ENCODE data around the gene GCN1.

GCN1 gene

DNA sequence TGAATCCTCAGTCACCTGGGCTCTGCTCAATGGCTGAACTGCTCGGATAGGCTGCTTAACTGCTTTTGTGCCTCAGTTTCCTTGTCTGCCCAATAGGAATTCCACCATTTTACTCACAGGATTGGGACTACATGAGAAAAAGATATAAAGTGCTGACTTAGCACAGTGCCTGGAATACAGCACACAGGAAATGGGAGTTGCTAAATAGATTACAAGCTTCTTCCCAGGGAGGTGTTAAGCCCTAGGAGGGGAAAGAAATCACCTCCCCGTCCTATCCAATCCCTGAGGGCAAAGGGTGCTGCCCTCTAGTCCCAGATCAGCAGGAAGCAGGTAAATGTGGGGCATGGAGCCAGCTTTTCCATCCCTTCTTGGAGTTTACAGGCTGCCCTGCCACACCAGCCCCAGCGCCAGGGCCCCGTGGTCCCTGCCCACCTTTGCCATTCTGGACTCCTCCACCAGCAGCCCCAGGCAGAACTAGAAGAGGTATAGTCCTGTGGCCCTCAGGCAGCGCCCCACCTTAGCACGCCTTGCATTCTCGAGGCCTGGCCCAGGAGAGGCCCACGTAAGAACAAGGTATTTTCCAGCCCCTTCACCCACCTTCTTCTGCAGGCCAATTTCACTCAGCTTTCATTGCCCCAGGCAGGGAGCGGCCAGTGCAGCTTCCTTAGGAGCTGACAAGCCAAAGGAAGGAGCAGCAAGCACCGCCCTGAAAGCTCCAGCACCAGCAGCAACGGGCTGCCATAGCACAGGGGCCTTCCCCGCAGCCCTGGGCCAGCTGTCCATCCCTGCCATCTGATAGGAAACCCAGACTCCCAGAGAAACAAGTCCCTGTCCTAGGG is 35.2 kb upstream of the GCN1 start:
- DNase-seq: no peak

DNA sequence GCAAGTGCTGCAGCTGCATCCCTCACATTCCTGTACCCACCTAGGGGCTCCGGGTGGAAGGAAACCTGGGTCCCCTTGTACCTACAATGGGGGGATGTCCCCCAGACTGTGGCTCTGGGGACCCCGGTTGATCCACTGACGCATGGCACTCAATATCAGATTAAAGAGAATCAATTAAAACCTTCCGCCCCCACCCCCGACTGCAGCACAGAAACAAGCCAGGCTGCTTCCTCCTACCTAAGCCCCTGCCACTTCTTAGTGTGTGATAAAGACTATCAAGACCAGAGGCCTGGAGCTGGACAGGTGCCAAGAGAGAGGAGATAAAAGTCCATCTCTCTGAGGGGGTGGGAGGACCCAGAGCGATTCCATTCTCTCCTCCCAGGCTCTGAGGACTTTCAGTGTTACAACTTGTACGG is 34.6 kb upstream of the GCN1 start:
- no peak for DNase-seq

DNA sequence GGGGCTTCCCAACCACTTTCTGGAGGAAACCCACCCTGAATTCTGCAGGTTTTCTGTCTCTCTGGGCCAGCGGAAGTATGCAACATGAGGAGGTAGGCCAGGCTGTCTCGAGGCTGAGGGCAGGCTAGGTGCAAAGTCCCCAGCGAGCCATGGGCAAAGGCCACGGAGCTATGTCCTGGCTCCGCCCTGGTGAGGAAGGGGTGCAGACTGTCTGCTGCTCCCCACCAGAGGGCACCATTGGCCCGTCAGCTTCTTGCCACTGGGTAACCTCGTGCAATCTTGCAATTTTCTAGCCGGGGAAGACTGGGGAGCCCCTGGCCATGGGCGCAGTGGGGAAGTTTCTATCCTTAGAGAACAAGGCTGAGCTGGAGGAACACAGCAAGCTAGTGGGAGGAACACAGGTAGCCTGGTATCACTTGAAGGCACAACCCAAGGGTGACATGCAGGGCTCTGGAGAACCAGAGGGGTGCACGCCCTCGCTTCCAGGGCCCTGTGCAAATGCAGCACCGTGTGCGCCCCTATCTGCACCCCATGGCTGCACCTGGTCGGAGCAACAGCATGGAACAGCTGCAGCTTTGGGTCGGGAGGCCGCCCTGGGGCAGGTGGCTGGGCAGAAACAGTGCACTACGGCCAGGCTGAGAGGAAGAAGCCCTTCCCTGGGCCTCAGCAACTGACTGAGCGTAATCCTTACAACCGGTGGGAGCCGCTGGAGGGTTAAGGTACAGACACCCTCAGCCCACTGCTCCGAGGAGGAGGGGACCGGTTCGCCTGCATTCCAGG is 34.0 kb upstream of the GCN1 start:
- DNase-seq: peak; percentile 46

DNA sequence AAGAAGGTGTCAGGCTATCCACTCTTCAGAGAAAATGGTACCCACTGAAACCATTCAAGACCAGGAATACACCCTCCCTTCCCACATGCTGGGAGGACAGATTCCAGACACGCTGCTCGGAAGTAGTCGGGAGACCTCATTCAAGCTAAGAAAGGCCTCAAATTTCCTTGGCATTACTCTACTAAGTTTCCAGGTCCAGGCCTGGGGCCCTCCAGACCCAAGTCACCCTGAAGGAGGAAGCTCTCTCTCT is 33.5 kb upstream of the GCN1 start:
- DNase-seq: no peak

DNA sequence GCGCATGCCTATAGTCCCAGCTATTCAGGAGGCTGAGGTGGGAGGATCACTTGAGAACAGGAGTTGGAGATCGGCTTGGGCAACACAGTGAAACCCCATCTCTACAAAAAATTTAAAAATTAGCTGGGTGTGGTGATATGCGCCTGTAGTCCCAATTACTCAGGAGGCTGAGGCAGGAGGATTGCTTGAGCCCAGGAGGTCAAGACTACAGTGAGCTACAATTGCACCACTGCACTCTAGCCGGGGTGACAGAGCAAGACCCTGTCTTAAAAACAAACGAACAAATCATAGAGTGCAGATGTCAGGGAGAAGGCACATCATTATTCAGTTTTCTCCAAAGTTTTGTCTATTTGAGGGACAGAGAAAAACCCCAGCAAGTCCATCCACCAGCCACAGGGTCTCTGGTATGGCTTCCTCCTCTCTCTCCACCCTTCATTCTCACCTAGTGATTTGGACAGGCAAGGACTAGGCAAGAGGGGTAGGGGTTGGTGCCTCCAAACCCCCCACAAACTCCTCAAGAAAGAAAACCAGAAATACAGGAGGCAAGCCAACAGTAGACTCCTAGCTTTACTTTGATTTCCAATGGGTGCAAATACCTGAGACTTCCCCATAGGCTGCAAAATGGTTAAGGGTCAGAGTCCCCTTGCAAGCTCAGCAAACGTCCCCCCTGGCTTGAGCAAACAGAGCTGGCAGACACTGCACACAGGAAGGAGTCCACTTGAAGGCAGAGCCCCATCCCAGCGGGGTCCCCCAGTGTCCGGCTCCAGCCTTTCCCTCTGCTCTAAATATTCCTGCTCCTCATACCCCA is 32.9 kb upstream of the GCN1 start:
- DNase-seq: no peak

DNA sequence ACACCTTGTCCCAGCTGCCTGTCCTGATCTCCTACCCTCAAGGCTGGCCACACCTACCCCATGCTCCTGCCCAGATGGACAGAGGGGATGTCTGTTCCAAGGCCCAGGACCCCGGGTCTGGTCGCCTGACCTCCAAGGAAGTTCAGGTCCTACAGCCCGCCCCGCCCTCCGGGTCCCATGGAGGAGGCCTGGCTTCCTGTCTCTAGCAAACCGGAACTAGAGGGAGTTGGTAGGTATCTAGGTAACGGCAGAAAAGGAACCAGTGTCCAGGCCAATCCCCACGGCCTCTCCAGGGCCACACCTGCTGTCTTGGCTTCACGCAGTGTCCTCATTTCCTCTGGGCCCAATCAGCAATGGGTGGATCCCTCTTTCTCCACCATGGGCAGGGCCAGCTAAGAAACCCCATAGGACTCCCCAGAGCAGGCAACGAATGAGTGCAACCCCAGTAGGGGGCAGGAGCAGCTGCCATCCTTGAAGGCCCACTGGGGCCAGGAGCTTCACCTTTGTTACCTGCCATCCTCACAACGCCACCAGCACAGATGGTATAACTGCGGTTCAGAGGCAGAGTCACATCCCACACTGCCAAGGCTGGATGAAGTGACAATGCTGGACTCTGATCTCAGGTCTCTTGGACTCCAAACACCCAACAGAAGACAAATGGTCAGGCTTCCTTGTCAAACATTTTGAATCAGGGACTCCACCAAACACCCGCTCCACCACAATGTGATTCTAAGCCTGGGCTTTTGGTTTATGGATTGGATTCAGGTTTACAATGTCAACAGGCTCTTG is 31.5 kb upstream of the GCN1 start:
- no peak for DNase-seq

DNA sequence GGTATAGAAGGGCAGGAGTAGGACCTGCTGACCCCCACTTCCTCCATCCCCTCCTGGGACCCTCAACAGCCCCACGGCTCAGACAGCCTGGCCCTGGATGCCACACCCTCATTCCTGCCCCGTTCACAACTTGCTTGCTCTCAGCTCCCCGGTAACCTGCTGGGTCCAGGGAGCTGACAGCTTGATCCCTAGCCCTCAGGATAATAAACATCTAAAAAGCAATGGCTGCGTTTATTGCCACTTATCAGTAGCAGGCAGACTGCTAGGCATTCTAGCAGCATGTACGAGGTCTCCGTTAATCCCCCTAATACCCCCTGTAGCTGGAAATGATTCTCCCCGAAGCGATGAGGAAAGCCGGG is 30.7 kb upstream of the GCN1 start:
- no peak for DNase-seq

DNA sequence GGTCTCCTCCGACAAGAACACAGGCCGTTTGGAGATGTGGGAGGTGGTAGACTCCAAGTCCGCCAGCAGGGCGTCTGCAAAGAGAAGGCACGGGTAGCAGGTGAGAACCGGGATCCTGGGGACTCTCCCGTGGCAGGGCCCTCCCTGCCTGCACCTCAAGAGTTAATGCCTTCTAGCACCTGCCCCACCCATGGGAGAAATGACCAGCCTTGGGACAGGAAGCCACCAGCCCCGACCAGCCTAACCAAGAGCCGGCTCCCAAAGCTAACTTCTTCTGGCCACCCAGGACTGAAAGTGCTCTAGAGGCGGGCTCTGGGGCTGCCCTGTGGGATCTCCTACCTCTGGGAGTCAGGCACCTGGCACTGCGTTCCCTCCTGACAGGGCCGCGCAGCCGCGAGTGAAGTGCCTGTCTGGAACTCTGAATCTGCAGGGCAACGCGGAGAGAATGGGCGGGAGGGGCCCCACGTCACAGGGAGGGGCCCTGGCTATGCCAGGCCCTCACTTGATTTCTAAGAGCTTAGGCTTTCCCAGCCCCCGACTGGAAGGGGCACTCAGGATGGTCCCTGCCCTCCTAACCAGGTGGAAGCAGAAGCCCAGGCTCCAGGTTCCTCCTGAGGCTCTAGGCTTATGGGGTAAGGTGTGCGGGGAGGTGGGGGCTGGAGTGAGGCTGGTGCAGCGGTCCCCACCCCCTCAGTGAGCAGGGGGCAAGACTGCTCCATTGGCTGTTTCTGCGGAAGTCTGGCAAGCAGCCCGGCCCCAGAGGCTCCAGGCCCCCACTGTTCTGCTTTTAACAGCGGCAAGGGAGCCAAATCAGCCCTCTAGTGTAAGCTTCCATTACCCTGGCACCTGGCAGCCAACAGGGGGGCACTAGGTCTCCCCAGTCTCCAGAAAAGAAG is 30.0 kb upstream of the GCN1 start:
- peak; percentile 29 for DNase-seq

DNA sequence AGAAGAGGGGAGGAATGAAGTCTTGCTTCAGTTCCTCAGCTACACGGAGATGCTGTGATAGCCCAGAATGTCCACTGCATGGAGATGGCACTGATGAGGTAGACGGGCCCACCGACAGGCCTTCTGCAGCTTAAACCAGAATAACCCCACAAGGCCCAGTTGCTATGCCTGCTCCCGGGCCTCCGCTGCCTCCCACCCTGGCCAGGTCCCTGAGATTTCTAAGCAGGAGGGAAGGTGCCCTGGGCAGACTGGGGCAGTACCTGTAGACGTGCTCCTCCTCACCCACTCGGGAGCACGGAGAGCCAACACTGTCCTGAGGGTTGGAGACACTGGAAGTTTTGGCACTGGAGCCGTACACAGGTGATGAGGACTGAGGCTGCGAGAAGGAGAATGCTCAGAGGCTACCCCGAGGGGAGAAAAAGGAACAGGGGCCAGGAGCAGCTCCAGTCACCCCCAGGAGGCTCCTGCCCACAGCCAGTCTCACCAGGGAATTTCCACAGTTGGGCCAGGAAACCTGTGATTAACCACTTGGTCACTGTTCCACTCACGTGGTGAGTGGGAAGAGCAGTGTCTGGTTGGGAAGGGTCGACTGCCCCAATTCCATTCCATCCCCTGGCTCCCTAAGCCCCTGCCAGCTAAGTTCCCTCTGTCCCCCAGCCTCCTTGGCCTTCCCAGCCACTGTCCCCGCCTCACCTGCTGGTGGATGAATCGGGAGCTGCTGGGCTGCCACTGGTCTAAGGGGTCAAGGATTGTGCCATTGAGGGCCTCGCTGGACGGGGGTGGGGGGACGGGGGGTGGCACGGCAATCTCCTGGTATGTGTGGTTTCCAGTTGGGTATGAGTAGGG is 29.2 kb upstream of the GCN1 start:
- DNase-seq: no peak

DNA sequence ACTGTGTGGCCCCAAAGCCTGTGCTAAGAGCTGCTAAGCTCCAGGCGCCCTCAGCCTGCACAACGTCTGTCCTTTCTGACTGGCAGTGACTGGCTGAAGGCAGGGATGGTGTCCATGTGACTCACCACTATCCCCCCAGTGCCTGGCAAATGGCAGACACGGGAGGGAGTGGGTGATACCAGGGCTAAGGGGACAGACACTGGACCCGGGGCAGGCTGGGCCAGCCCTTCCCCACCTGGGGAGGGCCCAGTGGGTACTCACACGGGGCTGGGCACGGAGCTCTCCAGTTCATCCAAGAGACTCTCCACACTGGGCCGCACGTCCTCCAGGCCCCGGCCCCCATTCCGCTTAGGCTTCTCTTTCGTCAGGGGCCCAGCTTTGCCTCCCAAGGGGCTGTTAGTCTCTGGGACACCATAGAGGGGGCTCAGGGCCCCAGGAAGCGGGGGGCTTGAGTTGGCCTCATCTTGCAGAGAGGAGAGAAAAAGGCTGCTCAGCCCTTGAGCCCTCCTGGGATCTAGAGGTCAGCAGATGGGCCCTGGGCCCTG is 27.8 kb upstream of the GCN1 start:
- DNase-seq: no peak

DNA sequence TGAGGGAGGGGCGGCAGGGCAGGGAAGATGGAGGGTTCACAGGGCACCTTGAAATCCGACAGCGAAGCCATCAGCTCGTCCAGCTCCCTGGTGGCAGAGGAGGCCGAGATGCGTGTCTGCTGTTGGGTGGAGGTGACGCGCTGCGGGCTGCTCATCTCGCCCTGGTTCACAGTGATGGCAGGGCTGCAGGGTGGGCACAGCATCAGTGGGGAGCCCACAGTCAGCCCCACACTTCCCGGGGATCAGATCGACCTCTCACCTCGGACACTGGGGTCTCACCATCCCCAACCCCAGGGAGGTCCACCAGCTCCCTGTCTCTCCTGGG is 27.0 kb upstream of the GCN1 start:
- DNase-seq: no peak

DNA sequence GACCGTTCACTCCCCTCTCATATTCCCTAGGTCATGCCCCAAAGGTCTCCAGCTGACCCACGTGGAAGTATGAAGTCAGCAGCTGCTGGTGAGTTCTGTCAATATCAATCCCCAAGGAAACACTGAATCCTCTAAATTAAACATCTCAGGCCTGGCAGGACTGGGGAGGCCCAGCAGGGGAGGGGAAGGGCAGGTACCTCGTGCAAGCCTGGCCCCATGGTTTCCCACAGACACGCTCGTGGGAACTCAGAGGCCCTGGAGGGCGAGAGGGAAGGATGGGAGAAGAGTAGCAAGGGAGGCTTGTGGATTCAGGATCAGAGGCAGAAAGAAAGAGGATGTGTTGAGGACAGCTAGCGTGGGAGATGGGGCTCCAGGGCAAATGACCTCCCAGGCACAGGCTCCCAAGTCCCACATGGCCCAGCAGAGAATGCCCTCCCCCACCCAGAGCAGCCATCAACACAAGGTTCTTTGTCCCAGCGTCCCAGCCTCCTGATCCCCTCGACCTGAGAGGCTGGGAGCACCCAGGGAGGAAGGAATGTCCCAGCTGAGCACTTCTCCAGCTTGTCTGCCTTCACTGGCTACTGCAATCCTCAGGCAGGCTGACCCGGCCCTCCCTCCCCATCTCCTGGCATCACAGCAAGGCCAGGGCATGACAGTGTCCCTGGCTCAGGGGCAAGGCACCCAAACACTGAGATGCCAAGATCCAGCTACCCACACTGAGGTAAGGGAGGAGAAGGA is 26.5 kb upstream of the GCN1 start:
- no peak for DNase-seq

DNA sequence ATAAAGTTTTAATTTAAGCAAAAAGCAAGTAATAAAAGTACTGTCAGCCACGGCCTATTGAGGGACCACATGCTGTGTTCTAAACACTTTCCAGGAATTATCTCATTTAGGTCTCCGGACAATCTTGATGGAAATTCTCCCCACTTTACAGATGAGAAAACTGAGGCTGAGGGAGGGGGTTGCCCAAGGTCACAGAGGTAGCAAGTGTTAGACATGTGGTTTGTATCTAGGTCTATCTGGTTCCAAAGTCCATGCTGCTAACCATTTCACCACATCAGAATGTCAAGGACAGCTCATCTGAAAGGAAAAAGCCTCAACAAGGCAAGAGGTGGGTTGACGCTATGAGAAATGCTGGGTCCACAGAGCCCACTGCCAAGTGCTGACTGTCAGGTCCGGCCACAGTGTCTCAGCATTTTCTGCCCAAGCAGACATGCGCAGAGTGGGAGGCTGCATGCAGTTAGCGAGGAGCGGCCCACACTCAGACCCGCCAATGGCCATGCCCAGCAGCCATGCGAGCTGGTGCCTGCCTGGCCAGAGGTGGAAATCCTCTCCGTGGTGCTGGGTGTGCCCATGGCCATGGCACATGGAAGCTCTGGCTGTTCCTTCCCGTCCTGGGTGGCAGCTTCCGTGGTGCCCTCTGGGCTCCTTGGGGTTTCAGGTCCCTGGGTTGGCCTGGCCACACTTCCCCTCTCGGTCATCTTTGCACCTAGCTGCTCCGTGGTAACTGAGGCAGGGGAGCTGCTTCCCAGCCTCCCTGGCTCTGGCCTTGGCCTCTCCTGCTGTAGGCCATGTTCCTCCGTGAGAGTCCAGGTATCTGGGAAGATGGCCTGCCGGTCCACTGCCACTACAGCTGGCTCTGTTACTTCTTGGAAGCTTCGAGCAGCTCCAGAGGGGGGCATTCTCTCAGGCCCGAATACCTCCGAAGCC is 24.4 kb upstream of the GCN1 start:
- DNase-seq: no peak

DNA sequence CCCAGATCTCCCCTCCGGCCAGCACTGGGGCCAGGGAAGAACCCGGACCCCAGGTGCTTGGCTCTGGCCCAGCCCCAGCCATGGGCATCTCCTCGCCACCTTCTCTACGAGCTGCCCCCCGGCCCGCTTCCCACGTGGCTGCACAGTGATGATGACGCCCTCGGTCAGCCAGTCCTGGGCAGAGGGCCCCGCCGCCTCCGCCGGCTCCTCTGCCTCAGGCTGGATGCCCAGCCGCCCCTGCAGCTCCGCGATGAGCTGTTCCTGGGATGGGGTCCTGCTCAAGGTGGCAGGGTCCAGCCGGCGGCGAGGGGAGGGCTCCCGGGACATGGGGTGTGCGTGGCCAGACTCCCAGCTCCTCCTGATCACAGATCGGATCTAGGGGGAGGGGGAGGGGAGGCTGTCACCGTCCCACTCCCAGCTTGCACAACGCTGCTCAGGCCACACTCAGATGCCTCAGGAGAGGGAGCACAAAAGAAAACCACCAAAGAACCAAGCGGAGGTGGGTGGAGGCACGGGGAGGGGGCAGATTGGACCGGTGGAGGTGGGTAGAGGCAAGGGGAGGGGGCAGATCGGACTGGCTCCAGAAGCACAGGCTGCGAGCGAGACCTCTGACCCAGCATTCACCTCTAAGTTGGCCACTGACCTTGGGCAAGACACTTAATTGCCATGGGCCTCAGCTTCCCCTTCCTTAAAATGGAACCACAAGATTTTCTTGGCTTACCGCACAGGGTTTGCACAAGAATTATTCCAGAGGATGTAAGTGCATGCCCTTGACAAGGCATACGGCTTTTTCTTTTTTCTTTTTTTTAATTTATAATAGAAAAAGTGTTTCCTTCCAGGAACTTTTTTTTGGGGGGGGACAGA is 22.5 kb upstream of the GCN1 start:
- DNase-seq: no peak

DNA sequence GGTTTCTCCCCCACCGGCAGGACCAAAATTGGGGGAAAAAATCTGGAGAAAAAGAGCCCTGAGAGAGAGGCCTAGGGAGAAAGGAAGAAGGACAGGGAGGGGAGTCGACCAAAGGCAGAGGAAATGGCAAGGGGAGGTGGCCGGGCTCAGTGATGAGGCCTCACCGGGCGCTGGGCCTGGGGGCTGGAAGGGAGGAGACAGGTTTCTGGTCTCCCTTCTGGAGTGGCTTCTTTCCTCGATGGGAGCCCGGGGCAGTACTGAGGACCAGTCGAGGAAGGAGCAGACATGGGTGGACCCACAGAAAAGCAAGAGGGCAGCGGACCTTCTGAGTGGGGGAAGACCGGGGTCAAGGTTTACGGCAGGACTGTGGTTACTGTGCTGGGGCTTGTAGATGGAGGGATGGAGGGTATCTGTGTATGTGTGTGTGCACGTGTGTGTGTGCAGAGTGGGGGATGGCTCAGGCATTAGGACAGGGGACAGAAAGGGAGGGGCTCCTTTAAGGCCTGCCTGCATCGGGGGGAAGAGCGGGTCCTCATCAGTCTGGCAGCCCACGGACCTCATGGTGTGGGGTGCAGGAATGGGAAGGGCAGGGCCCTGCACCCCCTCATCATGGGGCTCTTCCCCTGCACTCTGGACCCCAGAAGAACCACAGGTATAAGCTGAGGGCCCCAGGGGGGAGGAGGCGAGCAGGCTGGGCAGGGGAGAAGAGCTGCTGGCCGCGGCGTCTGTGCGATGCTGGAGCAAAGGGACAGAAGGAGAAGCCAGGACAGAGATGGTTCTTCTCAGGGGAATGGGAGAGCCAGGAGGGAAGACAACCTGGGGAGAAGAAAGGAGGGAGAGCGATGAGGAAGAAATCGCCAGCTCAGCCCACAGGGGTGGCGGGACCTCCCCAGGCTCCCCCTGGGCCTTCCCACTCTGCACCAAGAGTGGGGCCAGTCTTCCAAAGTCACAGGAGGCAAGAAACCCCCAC is 21.5 kb upstream of the GCN1 start:
- DNase-seq: no peak

DNA sequence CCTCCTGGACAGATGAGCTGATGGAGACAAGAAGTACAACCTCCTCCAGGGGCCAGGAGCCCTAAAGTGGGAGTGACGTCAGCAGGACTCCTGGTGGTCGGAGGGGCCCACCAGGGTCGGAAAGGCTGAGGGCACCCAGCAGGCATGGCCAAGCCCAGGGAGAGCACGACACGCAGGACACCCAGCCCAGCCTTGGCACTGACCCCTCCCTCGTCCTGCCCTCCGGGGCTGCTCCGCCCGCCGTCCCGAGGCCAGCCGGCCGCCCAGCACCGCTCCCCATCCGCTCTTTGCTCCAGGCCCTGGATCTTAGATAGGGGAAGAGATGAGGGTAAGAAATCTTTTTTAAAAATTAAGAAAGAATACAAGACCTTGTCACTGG is 20.8 kb upstream of the GCN1 start:
- DNase-seq: no peak

Data from NCI-H1694 treated with DMSO at 0.1 percent for 48 hours (cell line).